ENCODE measurements around the gene EFHD1. TPM values are rescaled to one million over a fixed set of nuclear protein-coding genes. Genes with fewer than 3 reads are reported as not detected.

EFHD1 gene
- total and polyA plus RNA-seq, 2 of the 13 experiments (the other 11 are each of a cell fraction or from before 2014, with no cell fraction given), result 0.09 TPM; not detected in 1

GRCh38 chr2:232610081-232610480 lies 23.3 kb upstream of the EFHD1 start:
- no peak overlapping the region for H2AFZ ChIP-seq (ENCODE audit: low read length)
- BruUV-seq (replicated peaks), result no TSS peak
- POLR2A ChIA-PET, result no interaction called here
- ATAC-seq, result no peak
- H3K27me3 ChIP-seq (ENCODE audit: control insufficient read depth in 1 of 2, insufficient read depth in 2 of 2, low read length in 2 of 2), result 0 out of 5 replicates have a peak, but pooled peaks cover 0 to 5% of the 10 kb centered on the region in 2 experiments
- WGBS (ENCODE audit: low lambda C conversion rate), result 20% methylated on average over 3 of the region's 3 CpGs
- no peaks in the 10 kb centered on the region for H3K79me2 ChIP-seq (ENCODE audit: insufficient read depth, low read length)
- H3K9me3 ChIP-seq (ENCODE audit: low read length), result no peaks in the 10 kb centered on the region
- no peak overlapping the region for H3K27ac ChIP-seq (ENCODE audit: extremely low read length, insufficient read depth, low read length)
- CTCF ChIA-PET (ENCODE audit: low intra/inter-chr PET ratio, low total read pairs), result no interaction called here
- H3K4me2 ChIP-seq (ENCODE audit: low read depth, low read length), result no peak overlapping the region
- no peak overlapping the region for H3K9ac ChIP-seq (ENCODE audit: insufficient read depth, low read depth, low read length)
- no peaks in the 10 kb centered on the region for H3K36me3 ChIP-seq (replicated peaks in 1 of 2; ENCODE audit: control insufficient read depth in 1 of 2, insufficient read depth in 2 of 2, low read length in 2 of 2)
- no peak for DNase-seq (ENCODE audit: low spot score)
- no peaks in the 10 kb centered on the region for H4K20me1 ChIP-seq (ENCODE audit: insufficient read depth, low read length)
- in situ Hi-C loops (cut with HindIII; ENCODE audit: extremely low pct_ligation_motif_present, low pct_unique_long_range_greater_than_20kb), result no loop called here
- FAIRE-seq, result no peak
- H3K4me3 ChIP-seq (replicated peaks in 1 of 3; ENCODE audit: insufficient read depth in 1 of 3, low read depth in 2 of 3, low read length in 3 of 3), result no peak overlapping the region
- intact Hi-C loops (cut with micrococcal nuclease; ENCODE audit: unreplicated experiment), result no loop called here
- H3K4me1 ChIP-seq (ENCODE audit: insufficient read depth, low read length), result peaks cover 5% of the 10 kb centered on the region; the same call in 1 of the 2 replicates
- TF ChIP-seq KIAA2018 (CRISPR knock-in tag; IDR thresholded peaks at IDR 0.05; ENCODE audit: borderline replicate concordance) (no peak), ZNF713 (CRISPR knock-in tag; IDR thresholded peaks at IDR 0.05) (no peak), ZNF431 (CRISPR knock-in tag; IDR thresholded peaks at IDR 0.05; ENCODE audit: borderline replicate concordance, low read depth) (no peak), ZNF580 (CRISPR knock-in tag; IDR thresholded peaks at IDR 0.05; ENCODE audit: borderline replicate concordance, low read depth) (no peak), NR1H2 (CRISPR knock-in tag; IDR thresholded peaks at IDR 0.05; ENCODE audit: borderline replicate concordance, low read depth) (no peak), SKI (IDR thresholded peaks at IDR 0.05; ENCODE audit: partially characterized antibody) (no peak), ZNF329 (CRISPR knock-in tag; IDR thresholded peaks at IDR 0.05; ENCODE audit: low read depth) (no peak), NBN (conservative IDR thresholded peaks at IDR 0.05) (no peak), ZMYM2 (CRISPR knock-in tag; IDR thresholded peaks at IDR 0.05) (no peak), ARID4A (CRISPR knock-in tag; IDR thresholded peaks at IDR 0.05; ENCODE audit: borderline replicate concordance) (no peak)

Data from HepG2 (cell line).